ENCODE data around the gene TIGIT. TPM values are rescaled to one million over a fixed set of nuclear protein-coding genes. Genes with fewer than 3 reads are reported as not detected.

The TIGIT gene
- total RNA-seq, 2 experiments from 2014 or later, result 17.3 to 22.1 TPM

GRCh38 chr3:114313426-114313825 is 19.6 kb downstream of the TIGIT start:
- peak overlapping the region; percentile 16 for H3K27ac Mint-ChIP-seq
- ChIA-PET POLR2A (interaction anchor here (0.8 kb wide), 1 partner anchor 92 kb away, joined by 3 read pairs; no protein-coding TSS in a partner anchor), CTCF (interaction anchor here (0.8 to 1.7 kb wide), 8 partner anchors 11 to 38 kb away, joined by 3 to 8 read pairs (median 4); partner anchors contain the start of gene TIGIT)
- DNase-seq, result no peak
- peaks cover 7% of the 10 kb centered on the region for H3K36me3 Mint-ChIP-seq (ENCODE audit: low read depth)
- no peak for ATAC-seq
- no peaks in the 10 kb centered on the region for H3K27me3 Mint-ChIP-seq (ENCODE audit: low read depth)
- H3K4me3 Mint-ChIP-seq, result no peak overlapping the region
- H3K4me1 Mint-ChIP-seq (ENCODE audit: low read depth), result peaks cover 54% of the 10 kb centered on the region
- H3K9me3 Mint-ChIP-seq (ENCODE audit: insufficient read depth), result no peaks in the 10 kb centered on the region

DNA sequence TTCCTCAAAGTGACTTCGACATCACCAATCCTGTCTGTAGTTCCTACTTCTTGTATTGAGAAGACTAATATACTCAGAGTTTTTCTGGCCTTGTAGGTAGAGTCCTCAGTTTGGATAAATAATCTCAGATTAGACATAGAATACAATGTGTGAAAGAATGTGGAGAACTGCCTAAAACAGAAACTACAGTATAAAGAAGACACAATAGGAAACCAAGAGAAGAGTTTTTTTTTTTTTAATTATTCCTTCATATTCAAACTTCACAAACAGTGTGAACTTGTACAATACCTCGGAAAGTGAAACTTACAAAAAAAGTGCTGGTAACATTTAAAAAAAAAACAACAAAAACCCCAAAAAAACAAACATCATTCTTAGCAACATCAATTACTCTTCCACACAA is 20.5 kb downstream of the TIGIT start:
- ChIA-PET CTCF (interaction anchor here (0.8 to 1.6 kb wide), 5 partner anchors 10 to 39 kb away, joined by 3 to 8 read pairs (median 4); no protein-coding TSS in a partner anchor), POLR2A (no interaction called here)
- ATAC-seq, result peak; percentile 34
- peaks cover 4% of the 10 kb centered on the region for H3K36me3 Mint-ChIP-seq (ENCODE audit: low read depth)
- H3K27ac Mint-ChIP-seq, result peak overlapping the region; percentile 50
- no peaks in the 10 kb centered on the region for H3K9me3 Mint-ChIP-seq (ENCODE audit: insufficient read depth)
- H3K4me3 Mint-ChIP-seq, result no peak overlapping the region
- no peaks in the 10 kb centered on the region for H3K27me3 Mint-ChIP-seq (ENCODE audit: low read depth)
- H3K4me1 Mint-ChIP-seq (ENCODE audit: low read depth), result peaks cover 51% of the 10 kb centered on the region
- no peak for DNase-seq

DNA sequence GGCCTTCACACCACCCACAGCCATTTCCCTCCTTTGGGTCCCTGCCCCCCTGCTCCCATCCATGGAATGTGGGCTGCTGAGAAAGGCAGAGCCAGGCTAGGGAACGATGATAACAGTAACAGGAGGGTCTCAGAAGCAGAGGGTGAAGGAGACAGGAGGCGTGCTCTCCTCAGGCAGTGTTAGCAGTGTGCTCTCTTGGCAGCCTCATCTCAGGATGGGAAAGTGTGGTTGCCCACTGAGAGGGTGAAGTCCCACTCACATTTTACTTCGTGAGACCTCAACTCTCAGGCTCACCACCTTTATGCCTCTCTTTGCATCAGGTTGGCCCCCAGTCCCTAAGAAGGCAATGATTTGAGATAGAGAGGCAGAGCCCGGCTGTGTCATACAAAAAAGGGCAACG is 24.5 kb downstream of the TIGIT start:
- Mint-ChIP-seq H3K4me3 (no peak overlapping the region), H3K36me3 (ENCODE audit: low read depth) (peaks cover 2% of the 10 kb centered on the region), H3K4me1 (ENCODE audit: low read depth) (peaks cover 52% of the 10 kb centered on the region), H3K27ac (peak overlapping the region; percentile 51), H3K27me3 (ENCODE audit: low read depth) (no peaks in the 10 kb centered on the region), H3K9me3 (ENCODE audit: insufficient read depth) (no peaks in the 10 kb centered on the region)
- DNase-seq (no peak), ATAC-seq (peak; percentile 33)
- ChIA-PET CTCF (interaction anchor here (0.8 to 2.0 kb wide), 4 partner anchors 9 to 28 kb away, joined by 3 to 4 read pairs (median 3); no protein-coding TSS in a partner anchor), POLR2A (no interaction called here)

DNA sequence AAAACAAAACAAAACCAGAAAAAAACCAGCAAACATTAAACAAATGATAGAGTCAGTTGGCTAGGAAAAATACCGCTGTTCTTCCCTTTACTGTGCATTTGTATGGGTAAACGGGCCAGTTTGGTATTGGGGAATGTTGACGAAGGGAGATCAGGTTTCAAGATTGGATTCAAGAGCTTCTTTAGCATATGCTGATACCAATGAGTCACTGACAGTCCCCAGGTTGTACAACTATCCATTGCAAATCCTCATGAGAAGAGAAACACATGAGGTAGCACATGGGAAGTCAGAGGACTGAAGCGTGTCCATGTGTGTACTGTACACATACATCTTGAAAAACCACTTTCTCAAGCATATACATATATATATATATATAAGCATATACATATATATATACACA is 25.6 kb downstream of the TIGIT start:
- H3K9me3 Mint-ChIP-seq (ENCODE audit: insufficient read depth), result no peaks in the 10 kb centered on the region
- H3K27ac Mint-ChIP-seq, result no peak overlapping the region
- H3K27me3 Mint-ChIP-seq (ENCODE audit: low read depth), result no peaks in the 10 kb centered on the region
- ChIA-PET POLR2A (interaction anchor here (0.9 kb wide), 1 partner anchor 106 kb away, joined by 3 read pairs; no protein-coding TSS in a partner anchor), CTCF (interaction anchor here (0.7 to 2.0 kb wide), 3 partner anchors 9 to 102 kb away, joined by 3 to 4 read pairs (median 3); no protein-coding TSS in a partner anchor)
- no peaks in the 10 kb centered on the region for H3K36me3 Mint-ChIP-seq (ENCODE audit: low read depth)
- no peak overlapping the region for H3K4me3 Mint-ChIP-seq
- ATAC-seq (no peak), DNase-seq (no peak)
- peaks cover 57% of the 10 kb centered on the region for H3K4me1 Mint-ChIP-seq (ENCODE audit: low read depth)

- Mint-ChIP-seq H3K4me3 (no peak overlapping the region), H3K9me3 (ENCODE audit: insufficient read depth) (no peaks in the 10 kb centered on the region), H3K36me3 (ENCODE audit: low read depth) (no peaks in the 10 kb centered on the region), H3K27me3 (ENCODE audit: low read depth) (no peaks in the 10 kb centered on the region), H3K27ac (no peak overlapping the region), H3K4me1 (ENCODE audit: low read depth) (peaks cover 54% of the 10 kb centered on the region)
- DNase-seq (no peak), ATAC-seq (no peak)
- CTCF ChIA-PET, result interaction anchor here (1.5 to 2.0 kb wide), 2 partner anchors 10 to 29 kb away, joined by 3 to 4 read pairs; no protein-coding TSS in a partner anchor
- POLR2A ChIA-PET, result interaction anchor here (0.9 kb wide), 1 partner anchor 107 kb away, joined by 3 read pairs; no protein-coding TSS in a partner anchor
These were observed 26.4 kb downstream of the TIGIT start for GRCh38 chr3:114320246-114320645.

- Mint-ChIP-seq H3K4me1 (ENCODE audit: low read depth) (peaks cover 47% of the 10 kb centered on the region), H3K9me3 (ENCODE audit: insufficient read depth) (no peaks in the 10 kb centered on the region), H3K4me3 (no peak overlapping the region), H3K36me3 (ENCODE audit: low read depth) (peaks cover 3% of the 10 kb centered on the region), H3K27ac (peak overlapping the region; percentile 25), H3K27me3 (ENCODE audit: low read depth) (no peaks in the 10 kb centered on the region)
- DNase-seq (no peak), ATAC-seq (peak; percentile 51)
- CTCF ChIA-PET, result interaction anchor here (0.6 to 2.0 kb wide), 17 partner anchors 10 to 259 kb away, joined by 3 to 21 read pairs (median 4); partner anchors contain the start of gene TIGIT
- POLR2A ChIA-PET, result interaction anchor here (0.6 to 2.6 kb wide), 8 partner anchors 11 to 110 kb away, joined by 3 to 10 read pairs (median 4); partner anchors contain the start of gene TIGIT
These were observed 29.9 kb downstream of the TIGIT start for GRCh38 chr3:114323546-114324254.

GRCh38 chr3:114327665-114328064 is 33.8 kb downstream of the TIGIT start:
- ChIA-PET POLR2A (interaction anchor here (1.0 to 2.1 kb wide), 5 partner anchors 12 to 113 kb away, joined by 3 to 16 read pairs (median 5); no protein-coding TSS in a partner anchor), CTCF (interaction anchor here (1.1 to 2.3 kb wide), 6 partner anchors 9 to 114 kb away, joined by 3 to 17 read pairs (median 4); no protein-coding TSS in a partner anchor)
- peaks cover 63% of the 10 kb centered on the region for H3K4me1 Mint-ChIP-seq (ENCODE audit: low read depth)
- ATAC-seq (no peak), DNase-seq (no peak)
- H3K4me3 Mint-ChIP-seq, result peak overlapping the region; percentile 9
- H3K27me3 Mint-ChIP-seq (ENCODE audit: low read depth), result no peaks in the 10 kb centered on the region
- peak overlapping the region; percentile 22 for H3K27ac Mint-ChIP-seq
- H3K9me3 Mint-ChIP-seq (ENCODE audit: insufficient read depth), result peaks cover 9% of the 10 kb centered on the region
- peaks cover 21% of the 10 kb centered on the region for H3K36me3 Mint-ChIP-seq (ENCODE audit: low read depth)

- POLR2A ChIA-PET, result interaction anchor here (0.6 to 2.1 kb wide), 6 partner anchors 12 to 114 kb away, joined by 3 to 16 read pairs (median 4); no protein-coding TSS in a partner anchor
- no peak for DNase-seq
- Mint-ChIP-seq H3K9me3 (ENCODE audit: insufficient read depth) (peaks cover 9% of the 10 kb centered on the region), H3K4me1 (ENCODE audit: low read depth) (peaks cover 61% of the 10 kb centered on the region), H3K36me3 (ENCODE audit: low read depth) (peaks cover 21% of the 10 kb centered on the region), H3K27ac (peak overlapping the region; percentile 66), H3K27me3 (ENCODE audit: low read depth) (no peaks in the 10 kb centered on the region), H3K4me3 (no peak overlapping the region)
- CTCF ChIA-PET, result interaction anchor here (1.3 to 2.3 kb wide), 4 partner anchors 10 to 115 kb away, joined by 3 to 17 read pairs (median 3); no protein-coding TSS in a partner anchor
- no peak for ATAC-seq
These were observed 34.5 kb downstream of the TIGIT start for GRCh38 chr3:114328345-114328744.

DNA sequence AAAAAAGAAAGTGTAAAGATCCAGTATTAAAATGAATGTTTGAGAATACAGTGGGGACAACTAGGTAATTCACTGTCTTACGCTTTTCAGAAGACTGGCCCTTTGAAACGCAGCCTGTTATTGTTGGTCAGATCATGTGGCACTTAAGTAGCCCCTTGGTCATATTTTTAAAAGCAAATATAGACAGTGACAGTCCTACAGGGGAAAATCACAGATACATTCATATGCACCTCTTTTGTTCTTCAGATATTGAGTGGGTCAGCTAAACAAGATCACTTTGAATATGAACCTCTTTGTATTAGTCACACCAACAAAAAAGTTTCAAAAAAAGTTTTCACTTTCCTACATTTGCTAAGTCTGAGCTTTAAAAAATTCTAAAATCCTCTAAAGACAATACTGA is 36.0 kb downstream of the TIGIT start:
- ATAC-seq (no peak), DNase-seq (no peak)
- H3K4me3 Mint-ChIP-seq, result no peak overlapping the region
- H3K4me1 Mint-ChIP-seq (ENCODE audit: low read depth), result peaks cover 58% of the 10 kb centered on the region
- ChIA-PET POLR2A (interaction anchor here (0.5 kb wide), 1 partner anchor 14 kb away, joined by 4 read pairs; no protein-coding TSS in a partner anchor), CTCF (interaction anchor here (0.8 to 1.5 kb wide), 4 partner anchors 22 to 116 kb away, joined by 3 read pairs; no protein-coding TSS in a partner anchor)
- peaks cover 21% of the 10 kb centered on the region for H3K36me3 Mint-ChIP-seq (ENCODE audit: low read depth)
- peaks cover 9% of the 10 kb centered on the region for H3K9me3 Mint-ChIP-seq (ENCODE audit: insufficient read depth)
- H3K27me3 Mint-ChIP-seq (ENCODE audit: low read depth), result no peaks in the 10 kb centered on the region
- H3K27ac Mint-ChIP-seq, result no peak overlapping the region

DNA sequence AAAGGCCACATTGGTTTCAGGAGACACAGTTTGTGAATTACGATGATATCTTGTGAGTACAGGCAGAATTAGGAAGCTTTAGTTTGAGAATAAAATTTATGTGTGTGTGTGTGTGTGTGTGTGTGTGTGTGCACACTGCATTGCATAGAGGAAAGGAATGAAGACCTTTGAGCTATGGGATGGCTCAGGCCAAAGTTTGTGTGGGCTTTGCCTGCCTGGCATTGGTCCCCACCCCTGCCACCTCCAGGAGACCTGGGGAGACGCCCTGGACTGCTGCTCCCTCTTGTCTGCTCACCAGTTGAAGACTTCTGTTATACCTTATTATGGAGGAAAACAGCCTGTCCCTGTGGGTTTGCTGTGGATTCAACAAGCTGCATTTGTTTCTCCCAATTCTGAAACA is 37.2 kb downstream of the TIGIT start:
- peaks cover 9% of the 10 kb centered on the region for H3K9me3 Mint-ChIP-seq (ENCODE audit: insufficient read depth)
- peaks cover 62% of the 10 kb centered on the region for H3K4me1 Mint-ChIP-seq (ENCODE audit: low read depth)
- H3K27ac Mint-ChIP-seq, result no peak overlapping the region
- no peaks in the 10 kb centered on the region for H3K27me3 Mint-ChIP-seq (ENCODE audit: low read depth)
- ChIA-PET POLR2A (no interaction called here), CTCF (interaction anchor here (0.8 kb wide), 1 partner anchor 40 kb away, joined by 4 read pairs; no protein-coding TSS in a partner anchor)
- ATAC-seq (no peak), DNase-seq (no peak)
- H3K4me3 Mint-ChIP-seq, result no peak overlapping the region
- peaks cover 21% of the 10 kb centered on the region for H3K36me3 Mint-ChIP-seq (ENCODE audit: low read depth)

DNA sequence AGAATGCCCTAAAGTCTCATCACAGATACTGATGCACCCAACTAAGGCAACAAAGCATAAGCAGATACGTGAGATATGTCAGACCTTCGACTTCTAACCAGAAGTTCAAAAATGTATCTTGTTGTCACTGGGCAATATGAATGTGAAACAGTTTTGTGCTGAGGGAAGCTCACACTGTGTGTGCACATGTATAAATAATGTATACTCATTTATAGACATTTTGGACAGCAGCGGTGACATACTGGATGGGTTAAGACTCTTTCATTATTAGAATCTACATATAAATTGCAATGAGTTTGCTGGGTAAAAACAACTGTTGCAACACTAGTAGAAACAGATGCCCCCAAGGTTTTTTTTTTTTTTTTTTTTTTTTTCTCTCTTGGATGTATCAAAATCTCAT is 37.9 kb downstream of the TIGIT start:
- no peak for DNase-seq
- H3K36me3 Mint-ChIP-seq (ENCODE audit: low read depth), result peaks cover 21% of the 10 kb centered on the region
- H3K9me3 Mint-ChIP-seq (ENCODE audit: insufficient read depth), result peaks cover 9% of the 10 kb centered on the region
- no peak overlapping the region for H3K4me3 Mint-ChIP-seq
- POLR2A ChIA-PET, result no interaction called here
- no peaks in the 10 kb centered on the region for H3K27me3 Mint-ChIP-seq (ENCODE audit: low read depth)
- peaks cover 63% of the 10 kb centered on the region for H3K4me1 Mint-ChIP-seq (ENCODE audit: low read depth)
- CTCF ChIA-PET, result interaction anchor here (0.8 kb wide), 1 partner anchor 41 kb away, joined by 4 read pairs; no protein-coding TSS in a partner anchor
- ATAC-seq, result no peak
- no peak overlapping the region for H3K27ac Mint-ChIP-seq

Data from activated CD8-positive, alpha-beta T cell treated with anti-CD3 and anti-CD28 coated beads, Interleukin-2, amount 10 ng/mL, durations not matched to agents 7 days and 5 days (primary cell).